Neural progenitor cell (in vitro differentiated cells): ENCODE measurements around the gene MSX2.

ENCODE experiments used
- CTCF ChIP-seq: fragments of 200-600 bp; sonication (generic); IDR thresholded peaks from 2 replicates; pipeline ENCODE4 v1.5.1; 2017; ENCODE audit warnings: antibody characterized with exemption, mild to moderate bottlenecking
- EZH2 ChIP-seq: fragments of 200-600 bp; sonication (generic); IDR thresholded peaks from 2 replicates; pipeline ENCODE4 v1.6.1; 2017; ENCODE audit warnings: antibody characterized with exemption, mild to moderate bottlenecking, moderate library complexity

GRCh38 chr5:174735498-174736330 lies 11.3 kb downstream of the MSX2 start:
- TF ChIP-seq CTCF (peak; percentile 77), EZH2 (peak; percentile 83)
